NB4 (cell line): ENCODE results near the gene ADAT1.

Experiments used
- CTCF ChIP-seq: IDR thresholded peaks from one replicate; pipeline ENCODE4 v1.5.1; 2012; ENCODE audit warnings: low read depth, low read length
- MYC ChIP-seq: IDR thresholded peaks from 2 replicates; pipeline ENCODE4 v1.6.1; 2011; ENCODE audit warnings: low read depth, low read length
- POLR2A ChIP-seq: IDR thresholded peaks from 2 replicates; pipeline ENCODE4 v1.6.1; 2011; ENCODE audit warnings: mild to moderate bottlenecking; ENCODE audit not compliant: insufficient read length; ENCODE audit errors: extremely low read depth

GRCh38 chr16:75573955-75574354 is 49.1 kb downstream of the ADAT1 start:
- no peak for TF ChIP-seq CTCF
- no peak for TF ChIP-seq MYC
- TF ChIP-seq POLR2A, result no peak
